HepG2 (cell line): ENCODE results near the gene PTCRA. TPM values are rescaled to one million over a fixed set of nuclear protein-coding genes. Genes with fewer than 3 reads are reported as not detected.

ENCODE experiments used
- CHD2 ChIP-seq: IDR thresholded peaks from 2 replicates; pipeline ENCODE4 v1.6.1; 2011; ENCODE audit warnings: low read depth, low read length, improper control_type of control experiment
- DMAP1 ChIP-seq: IDR thresholded peaks from 2 replicates; pipeline ENCODE4 v1.6.1; 2016
- FOXA3 ChIP-seq: IDR thresholded peaks from 2 replicates; pipeline ENCODE4 v1.6.1; 2016; ENCODE audit warnings: missing genetic modification reagents, missing compliant biosample characterization
- GFI1 ChIP-seq: sonication (generic); formaldehyde crosslinking; IDR thresholded peaks from 2 replicates; pipeline ENCODE4 v1.5.0; 2020; ENCODE audit warnings: missing genetic modification reagents, mild to moderate bottlenecking, borderline replicate concordance
- HNF4G ChIP-seq, 2 experiments: sonication (generic) in 1 of 2; formaldehyde crosslinking in 1 of 2; IDR thresholded peaks; 2 replicates each; pipeline versions ENCODE4 v1.4.0 to v1.6.1; 2011 to 2020; ENCODE audit warnings: borderline replicate concordance in 2 of 2, low read depth in 2 of 2, mild to moderate bottlenecking in 2 of 2, low read length in 1 of 2, missing genetic modification reagents in 1 of 2, moderate library complexity in 1 of 2
- IKZF4 ChIP-seq: sonication (generic); formaldehyde crosslinking; IDR thresholded peaks from 2 replicates; pipeline ENCODE4 v1.5.1; 2020; ENCODE audit warnings: borderline replicate concordance, mild to moderate bottlenecking, low read depth, missing genetic modification reagents; ENCODE audit errors: not compliant biosample characterization
- SIN3A ChIP-seq: IDR thresholded peaks from 2 replicates; pipeline ENCODE4 v1.6.1; 2011; ENCODE audit warnings: low read depth, mild to moderate bottlenecking, control low read depth, low read length, borderline replicate concordance
- SNAI1 ChIP-seq: sonication (generic); formaldehyde crosslinking; IDR thresholded peaks from 2 replicates; pipeline ENCODE4 v1.5.0; 2020; ENCODE audit warnings: mild to moderate bottlenecking, missing genetic modification reagents, borderline replicate concordance
- SNRNP70 ChIP-seq: fragments of 200-400 bp; formaldehyde crosslinking; IDR thresholded peaks from 2 replicates; pipeline ENCODE4 v1.6.1; 2017; ENCODE audit warnings: mild to moderate bottlenecking, low read depth, low read length, moderate library complexity
- STAT5B ChIP-seq: sonication (generic); formaldehyde crosslinking; IDR thresholded peaks from 2 replicates; pipeline ENCODE4 v1.4.0; 2020; ENCODE audit warnings: missing genetic modification reagents
- TGIF2 ChIP-seq: IDR thresholded peaks from 2 replicates; pipeline ENCODE4 v1.6.1; 2016; ENCODE audit warnings: control low read depth, missing compliant biosample characterization
- ZBTB21 ChIP-seq: sonication (generic); formaldehyde crosslinking; IDR thresholded peaks from 2 replicates; pipeline ENCODE4 v1.4.0; 2020; ENCODE audit warnings: missing genetic modification reagents
- ZFP1 ChIP-seq: IDR thresholded peaks from 2 replicates; pipeline ENCODE4 v1.6.1; 2016
- ZNF207 ChIP-seq: fragments of 450-650 bp; IDR thresholded peaks from 2 replicates; pipeline ENCODE4 v1.6.1; 2016; ENCODE audit warnings: antibody characterized with exemption, borderline replicate concordance
- ZNF326 ChIP-seq: sonication (generic); formaldehyde crosslinking; IDR thresholded peaks from 2 replicates; pipeline ENCODE4 v1.4.0; 2020; ENCODE audit warnings: missing genetic modification reagents, borderline replicate concordance
- ZNF816 ChIP-seq: sonication (generic); formaldehyde crosslinking; IDR thresholded peaks from 2 replicates; pipeline ENCODE4 v1.8.0; 2022; ENCODE audit warnings: missing genetic modification reagents, mild to moderate bottlenecking, borderline replicate concordance
- polyA plus RNA-seq, 8 experiments: library from polyadenylated mRNA; depleted of rRNA in 3 of 8; stranded (reverse) in 7 of 8; unstranded in 1 of 8; fragments of >200 nt; fragmentation: Illumina TruSeq in 4 of 8; extraction: Trizol in 4 of 8; gene quantifications; 2 replicates each; pipeline versions ENCODE4 v1.2.1 to v1.2.3, GENCODE V29; 2011 to 2016; ENCODE audit warnings: low read depth in 4 of 8, missing spikeins in 1 of 8, mixed read lengths in 1 of 8; ENCODE audit not compliant: insufficient read depth in 1 of 8
- total RNA-seq, 5 experiments: library from RNA; depleted of rRNA; stranded (reverse); fragments of >200 nt; fragmentation: Illumina TruSeq; extraction: Trizol; gene quantifications; 2 replicates each; pipeline ENCODE4 v1.2.3, GENCODE V29; 2016; ENCODE audit warnings: low read depth in 1 of 5
- TF ChIP-seq, protein P1 (sequence below): sonication (generic); formaldehyde crosslinking; IDR thresholded peaks from 2 replicates; pipeline ENCODE4 v1.8.1; 2023; ENCODE audit warnings: mild to moderate bottlenecking, missing genetic modification reagents
- TF ChIP-seq, protein P2 (sequence below): sonication (generic); IDR thresholded peaks from 2 replicates; pipeline ENCODE4 v1.6.1; 2016; ENCODE audit warnings: low read depth, borderline replicate concordance
- TF ChIP-seq, protein P3 (sequence below): IDR thresholded peaks from 2 replicates; pipeline ENCODE4 v1.6.1; 2012; ENCODE audit warnings: low read depth, low read length, improper control_type of control experiment
- TF ChIP-seq, protein P4 (sequence below): sonication (generic); formaldehyde crosslinking; IDR thresholded peaks from 2 replicates; pipeline ENCODE4 v1.8.0; 2022; ENCODE audit warnings: missing genetic modification reagents, mild to moderate bottlenecking, inconsistent platforms, borderline replicate concordance
- TF ChIP-seq, protein P5 (sequence below): sonication (generic); formaldehyde crosslinking; IDR thresholded peaks from 2 replicates; pipeline ENCODE4 v1.4.0; 2020; ENCODE audit warnings: mild to moderate bottlenecking, missing genetic modification reagents
- TF ChIP-seq, protein P6 (sequence below): sonication (generic); formaldehyde crosslinking; IDR thresholded peaks from 2 replicates; pipeline ENCODE4 v1.4.0; 2020; ENCODE audit warnings: mild to moderate bottlenecking, missing genetic modification reagents

PTCRA gene
- total and polyA plus RNA-seq, 2 of the 13 experiments (the other 11 are each of a cell fraction or from before 2014, with no cell fraction given), result not detected

DNA sequence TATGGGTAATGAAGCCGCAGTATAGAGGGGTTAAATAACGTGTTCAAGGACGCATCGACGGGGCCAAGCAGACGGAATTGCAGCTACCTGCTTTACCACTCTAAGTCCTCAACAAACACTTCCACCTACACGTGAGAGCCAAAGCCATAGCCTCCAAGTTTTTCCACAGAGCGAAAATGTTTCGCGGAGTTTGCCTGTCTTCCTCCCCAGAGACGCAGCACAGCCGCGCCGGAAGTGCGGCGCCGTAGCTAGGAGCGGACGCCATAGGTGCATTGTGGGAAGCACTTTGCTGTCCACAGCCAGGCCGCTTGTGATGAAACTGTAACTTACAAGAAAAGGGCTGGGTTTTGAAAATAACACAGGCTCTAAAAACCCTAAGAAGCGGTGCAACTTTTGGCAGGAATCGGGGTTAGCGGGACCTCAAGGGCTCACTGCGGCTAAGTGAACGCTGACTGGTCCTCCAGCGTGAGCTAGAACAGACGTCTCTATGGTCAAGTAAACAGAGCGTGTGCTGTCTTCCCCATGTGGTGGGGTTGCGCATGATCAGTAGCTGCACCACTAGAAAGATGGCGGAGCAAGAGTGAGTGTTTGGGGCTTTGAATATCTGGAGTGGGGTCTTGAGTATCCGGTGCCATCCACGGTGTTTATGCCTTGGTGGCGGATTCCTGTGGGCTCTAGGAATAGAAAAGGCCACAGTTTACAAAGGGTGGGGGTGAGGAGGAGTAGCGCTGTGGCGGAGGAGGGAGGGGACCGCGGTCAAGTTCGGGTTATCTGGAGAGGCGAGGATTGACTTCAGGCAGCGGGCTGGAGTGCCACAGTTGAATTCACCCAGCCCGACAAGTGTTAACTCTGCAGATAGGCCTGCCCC, 36.2 kb upstream of the PTCRA start, which contains the start of gene RPL7L1 (continued):
- TF ChIP-seq, protein P1, sequence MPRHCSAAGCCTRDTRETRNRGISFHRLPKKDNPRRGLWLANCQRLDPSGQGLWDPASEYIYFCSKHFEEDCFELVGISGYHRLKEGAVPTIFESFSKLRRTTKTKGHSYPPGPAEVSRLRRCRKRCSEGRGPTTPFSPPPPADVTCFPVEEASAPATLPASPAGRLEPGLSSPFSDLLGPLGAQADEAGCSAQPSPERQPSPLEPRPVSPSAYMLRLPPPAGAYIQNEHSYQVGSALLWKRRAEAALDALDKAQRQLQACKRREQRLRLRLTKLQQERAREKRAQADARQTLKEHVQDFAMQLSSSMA (CRISPR knock-in tag), result peak; percentile 96
- TF ChIP-seq FOXA3 (CRISPR knock-in tag) (peak; percentile 94), ZNF816 (CRISPR knock-in tag) (no peak), SIN3A (peak; percentile 38; the same call in 1 of the 2 replicates), SNAI1 (peak; percentile 45; the same call in 1 of the 2 replicates), TGIF2 (CRISPR knock-in tag) (peak; percentile 84), ZBTB21 (no peak), ZFP1 (CRISPR knock-in tag) (peak; percentile 44), GFI1 (CRISPR knock-in tag) (no peak), ZNF326 (CRISPR knock-in tag) (no peak), CHD2 (no peak; the same call in 1 of the 2 replicates), SNRNP70 (no peak), IKZF4 (no peak), ZNF207 (no peak), HNF4G (IDR thresholded peaks at IDR 0.05; ENCODE audit: borderline replicate concordance, low read depth, low read length) (no peak), HNF4G (CRISPR knock-in tag; IDR thresholded peaks at IDR 0.05; ENCODE audit: borderline replicate concordance, low read depth) (0 out of 2 replicates have a peak, but pooled peaks have one; percentile 18), STAT5B (CRISPR knock-in tag) (no peak; the same call in 1 of the 2 replicates), DMAP1 (CRISPR knock-in tag) (peak; percentile 100)
- TF ChIP-seq, protein P2, sequence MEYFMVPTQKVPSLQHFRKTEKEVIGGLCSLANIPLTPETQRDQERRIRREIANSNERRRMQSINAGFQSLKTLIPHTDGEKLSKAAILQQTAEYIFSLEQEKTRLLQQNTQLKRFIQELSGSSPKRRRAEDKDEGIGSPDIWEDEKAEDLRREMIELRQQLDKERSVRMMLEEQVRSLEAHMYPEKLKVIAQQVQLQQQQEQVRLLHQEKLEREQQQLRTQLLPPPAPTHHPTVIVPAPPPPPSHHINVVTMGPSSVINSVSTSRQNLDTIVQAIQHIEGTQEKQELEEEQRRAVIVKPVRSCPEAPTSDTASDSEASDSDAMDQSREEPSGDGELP, result peak; percentile 76
- TF ChIP-seq, protein P3, sequence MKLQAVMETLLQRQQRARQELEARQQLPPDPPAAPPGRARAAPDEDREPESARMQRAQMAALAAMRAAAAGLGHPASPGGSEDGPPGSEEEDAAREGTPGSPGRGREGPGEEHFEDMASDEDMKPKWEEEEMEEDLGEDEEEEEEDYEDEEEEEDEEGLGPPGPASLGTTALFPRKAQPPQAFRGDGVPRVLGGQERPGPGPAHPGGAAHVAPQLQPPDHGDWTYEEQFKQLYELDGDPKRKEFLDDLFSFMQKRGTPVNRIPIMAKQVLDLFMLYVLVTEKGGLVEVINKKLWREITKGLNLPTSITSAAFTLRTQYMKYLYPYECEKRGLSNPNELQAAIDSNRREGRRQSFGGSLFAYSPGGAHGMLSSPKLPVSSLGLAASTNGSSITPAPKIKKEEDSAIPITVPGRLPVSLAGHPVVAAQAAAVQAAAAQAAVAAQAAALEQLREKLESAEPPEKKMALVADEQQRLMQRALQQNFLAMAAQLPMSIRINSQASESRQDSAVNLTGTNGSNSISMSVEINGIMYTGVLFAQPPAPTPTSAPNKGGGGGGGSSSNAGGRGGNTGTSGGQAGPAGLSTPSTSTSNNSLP, result no peak; the same call in 1 of the 2 replicates
- TF ChIP-seq, protein P4, sequence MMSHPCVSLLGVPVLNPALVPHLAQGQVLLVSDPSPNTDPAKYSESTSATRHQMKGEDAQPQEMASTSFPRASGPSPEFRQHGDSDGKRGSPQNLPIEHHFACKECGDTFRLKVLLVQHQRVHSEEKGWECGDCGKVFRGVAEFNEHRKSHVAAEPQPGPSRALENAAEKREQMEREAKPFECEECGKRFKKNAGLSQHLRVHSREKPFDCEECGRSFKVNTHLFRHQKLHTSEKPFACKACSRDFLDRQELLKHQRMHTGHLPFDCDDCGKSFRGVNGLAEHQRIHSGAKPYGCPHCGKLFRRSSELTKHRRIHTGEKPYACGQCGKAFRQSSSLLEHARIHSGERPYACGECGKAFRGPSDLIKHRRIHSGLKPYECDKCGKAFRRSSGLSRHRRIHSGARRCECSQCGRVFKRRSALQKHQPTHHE (CRISPR knock-in tag), result no peak; the same call in 1 of the 2 replicates
- TF ChIP-seq, protein P5, sequence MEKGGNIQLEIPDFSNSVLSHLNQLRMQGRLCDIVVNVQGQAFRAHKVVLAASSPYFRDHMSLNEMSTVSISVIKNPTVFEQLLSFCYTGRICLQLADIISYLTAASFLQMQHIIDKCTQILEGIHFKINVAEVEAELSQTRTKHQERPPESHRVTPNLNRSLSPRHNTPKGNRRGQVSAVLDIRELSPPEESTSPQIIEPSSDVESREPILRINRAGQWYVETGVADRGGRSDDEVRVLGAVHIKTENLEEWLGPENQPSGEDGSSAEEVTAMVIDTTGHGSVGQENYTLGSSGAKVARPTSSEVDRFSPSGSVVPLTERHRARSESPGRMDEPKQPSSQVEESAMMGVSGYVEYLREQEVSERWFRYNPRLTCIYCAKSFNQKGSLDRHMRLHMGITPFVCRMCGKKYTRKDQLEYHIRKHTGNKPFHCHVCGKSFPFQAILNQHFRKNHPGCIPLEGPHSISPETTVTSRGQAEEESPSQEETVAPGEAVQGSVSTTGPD, result no peak
- TF ChIP-seq, protein P6, sequence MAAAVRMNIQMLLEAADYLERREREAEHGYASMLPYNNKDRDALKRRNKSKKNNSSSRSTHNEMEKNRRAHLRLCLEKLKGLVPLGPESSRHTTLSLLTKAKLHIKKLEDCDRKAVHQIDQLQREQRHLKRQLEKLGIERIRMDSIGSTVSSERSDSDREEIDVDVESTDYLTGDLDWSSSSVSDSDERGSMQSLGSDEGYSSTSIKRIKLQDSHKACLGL (CRISPR knock-in tag), result no peak
